CD14-positive monocyte (primary cell): ENCODE results near the gene FAM3A. TPM values are rescaled to one million over a fixed set of nuclear protein-coding genes. Genes with fewer than 3 reads are reported as not detected.

ENCODE experiments used
- DNase-seq, 3 donors: peaks; one replicate each; pipeline ENCODE4 v3.0.0-alpha.2; 2011 to 2022
- H2AFZ ChIP-seq: 2 replicates; pipeline ENCODE4 v1.6.0; 2012; ENCODE audit warnings: mild to moderate bottlenecking, low read depth, low read length, inconsistent platforms; ENCODE audit not compliant: insufficient read depth, poor library complexity, severe bottlenecking
- H3K27ac ChIP-seq, 2 donors: 1 replicate in 1 of 2; 2 replicates in 1 of 2; pipeline ENCODE4 v1.5.1; 2012 to 2013; ENCODE audit warnings: low read length in 2 of 2, control low read depth in 1 of 2, inconsistent platforms in 1 of 2, low read depth in 1 of 2, mild to moderate bottlenecking in 1 of 2
- H3K27me3 ChIP-seq, 2 donors: one replicate each; pipeline versions ENCODE4 v1.6.0 to v1.6.1; 2011 to 2013; ENCODE audit warnings: low read length in 2 of 2; ENCODE audit not compliant: control insufficient read depth in 2 of 2, insufficient read depth in 2 of 2
- H3K36me3 ChIP-seq, 2 donors: replicated peaks in 1 of 2; 1 replicate in 1 of 2; 2 replicates in 1 of 2; pipeline versions ENCODE4 v1.5.1 to v1.6.1; 2012 to 2013; ENCODE audit warnings: low read length in 2 of 2, control low read depth in 1 of 2, inconsistent platforms in 1 of 2, mild to moderate bottlenecking in 1 of 2; ENCODE audit not compliant: insufficient read depth in 2 of 2, control insufficient read depth in 1 of 2
- H3K4me1 ChIP-seq, 2 donors: 1 replicate in 1 of 2; 2 replicates in 1 of 2; pipeline versions ENCODE4 v1.5.1 to v1.6.1; 2012 to 2013; ENCODE audit warnings: low read length in 2 of 2, control low read depth in 1 of 2, inconsistent platforms in 1 of 2, mild to moderate bottlenecking in 1 of 2, moderate library complexity in 1 of 2; ENCODE audit not compliant: insufficient read depth in 2 of 2, control insufficient read depth in 1 of 2
- H3K4me2 ChIP-seq: replicated peaks from 2 replicates; pipeline ENCODE3; 2012; ENCODE audit warnings: low read length, moderate library complexity, mild to moderate bottlenecking; ENCODE audit not compliant: poor library complexity, severe bottlenecking; ENCODE audit errors: extremely low read depth
- H3K4me3 ChIP-seq, 3 experiments: fragments of 200-600 bp in 1 of 3; sonication (generic) in 1 of 3; replicated peaks in 1 of 3; 1 replicate in 2 of 3; 2 replicates in 1 of 3; pipeline ENCODE4 v1.5.1; 2011 to 2013; ENCODE audit warnings: low read length in 3 of 3, mild to moderate bottlenecking in 3 of 3, control low read depth in 2 of 3, low read depth in 2 of 3, inconsistent platforms in 1 of 3, moderate library complexity in 1 of 3
- H3K79me2 ChIP-seq: 2 replicates; pipeline ENCODE4 v1.6.0; 2012; ENCODE audit warnings: mild to moderate bottlenecking, control low read depth, inconsistent platforms, low read length, moderate library complexity; ENCODE audit not compliant: insufficient read depth
- H3K9ac ChIP-seq: 2 replicates; pipeline ENCODE4 v1.6.0; 2017; ENCODE audit warnings: low read length, mild to moderate bottlenecking; ENCODE audit not compliant: insufficient read depth, poor library complexity, severe bottlenecking
- H3K9me3 ChIP-seq, 2 donors: replicated peaks in 1 of 2; 1 replicate in 1 of 2; 2 replicates in 1 of 2; pipeline versions ENCODE4 v1.5.1 to v1.6.1; 2012 to 2013; ENCODE audit warnings: low read length in 2 of 2, control low read depth in 1 of 2; ENCODE audit not compliant: control insufficient read depth in 1 of 2, insufficient read depth in 1 of 2
- H4K20me1 ChIP-seq: 2 replicates; pipeline ENCODE4 v1.6.0; 2012; ENCODE audit warnings: mild to moderate bottlenecking, low read length, control low read depth, moderate library complexity; ENCODE audit not compliant: insufficient read depth
- H3K27ac Mint-ChIP-seq, 7 donors: one replicate each; pipeline ENCODE4 v1.8.0; 2020; ENCODE audit warnings: mild to moderate bottlenecking in 7 of 7, mixed read lengths in 7 of 7, moderate library complexity in 6 of 7, inconsistent platforms in 2 of 7
- H3K27me3 Mint-ChIP-seq, 3 donors: one replicate each; pipeline ENCODE4 v1.8.0; 2021 to 2022; ENCODE audit warnings: low read depth in 3 of 3, mild to moderate bottlenecking in 3 of 3, mixed read lengths in 3 of 3, moderate library complexity in 3 of 3, inconsistent platforms in 1 of 3
- H3K36me3 Mint-ChIP-seq, 2 donors: one replicate each; pipeline ENCODE4 v1.8.0; 2020; ENCODE audit warnings: mixed read lengths in 2 of 2, inconsistent platforms in 1 of 2, mild to moderate bottlenecking in 1 of 2
- H3K4me1 Mint-ChIP-seq: one replicate; pipeline ENCODE4 v1.8.0; 2020; ENCODE audit warnings: mild to moderate bottlenecking, mixed read lengths
- H3K4me3 Mint-ChIP-seq, 2 donors: one replicate each; pipeline ENCODE4 v1.8.0; 2020; ENCODE audit warnings: mild to moderate bottlenecking in 2 of 2, mixed read lengths in 2 of 2, moderate library complexity in 1 of 2
- H3K9me3 Mint-ChIP-seq, 7 donors: one replicate each; pipeline ENCODE4 v1.8.0; 2020 to 2022; ENCODE audit warnings: mixed read lengths in 7 of 7, mild to moderate bottlenecking in 6 of 7, moderate library complexity in 6 of 7, inconsistent platforms in 2 of 7
- CTCF ChIP-seq: fragments of 200-600 bp; IDR thresholded peaks from one replicate; pipeline ENCODE4 v1.8.0; 2022; ENCODE audit warnings: antibody characterized with exemption, mild to moderate bottlenecking
- WGBS: methylation state at CpG from one replicate; pipeline ENCODE4 v1.1.5; 2013; ENCODE audit warnings: missing lambda C conversion rate; ENCODE audit not compliant: insufficient coverage; 5-methylcytosine and 5-hydroxymethylcytosine counted together
- intact Hi-C, 2 donors: fragments of 100-400 bp; cut with micrococcal nuclease; formaldehyde crosslinking; loops; one replicate each; pipeline versions ENCODE4 v1.15.0 to v1.15.1; 2023
- polyA plus RNA-seq, 3 donors: library from polyadenylated mRNA; depleted of rRNA in 1 of 3; unstranded in 2 of 3; stranded (reverse) in 1 of 3; fragments of 300-500 nt in 2 of 3; fragments of >200 nt in 1 of 3; fragmentation: Illumina TruSeq in 2 of 3; gene quantifications; 1 replicate in 2 of 3; 2 replicates in 1 of 3; pipeline ENCODE4 v1.2.3, GENCODE V29; 2012 to 2021

FAM3A gene
- polyA plus RNA-seq, 3 donors: 14.5 to 26.5 (median 16.3) TPM

GRCh38 chrX:154515090-154515965, 704 bp downstream of the FAM3A start:
- no peak for TF ChIP-seq CTCF
- Histone ChIP-seq H3K4me2 (peak overlapping the region; percentile 75), H3K9ac (peak overlapping the region; percentile 80), H3K9me3 (peaks cover 0 to 10% of the 10 kb centered on the region in 2 donors), H3K27ac (peak overlapping the region; percentile 67 to 77), H3K4me1 (peaks cover 13 to 14% of the 10 kb centered on the region in 2 donors), H4K20me1 (no peaks in the 10 kb centered on the region), H3K79me2 (peaks cover 3% of the 10 kb centered on the region), H3K4me3 (peak overlapping the region; percentile 61 to 81 (median 65)), H3K36me3 (no peaks in the 10 kb centered on the region), H3K27me3 (no peaks in the 10 kb centered on the region), H2AFZ (peak overlapping the region; percentile 61)
- peaks cover 8% of the 10 kb centered on the region in 2 donors for H3K36me3 Mint-ChIP-seq
- WGBS: 5% methylated on average over 12 of the region's 34 CpGs
- no peak for DNase-seq
- peak overlapping the region; percentile 81 to 88 for H3K4me3 Mint-ChIP-seq
- peaks cover 11% of the 10 kb centered on the region for H3K4me1 Mint-ChIP-seq
- H3K9me3 Mint-ChIP-seq: peaks cover 0 to 26% (median 7%) of the 10 kb centered on the region in 7 donors
- peak overlapping the region; percentile 75 to 89 (median 88) for H3K27ac Mint-ChIP-seq
- H3K27me3 Mint-ChIP-seq: peaks cover 0 to 8% (median 0%) of the 10 kb centered on the region in 3 donors
- intact Hi-C loops: loop anchor here in 1 of 2 donors (5.0 kb wide), 1 partner anchor 108 kb away; the partner anchor contains the start of gene DNASE1L1

DNA sequence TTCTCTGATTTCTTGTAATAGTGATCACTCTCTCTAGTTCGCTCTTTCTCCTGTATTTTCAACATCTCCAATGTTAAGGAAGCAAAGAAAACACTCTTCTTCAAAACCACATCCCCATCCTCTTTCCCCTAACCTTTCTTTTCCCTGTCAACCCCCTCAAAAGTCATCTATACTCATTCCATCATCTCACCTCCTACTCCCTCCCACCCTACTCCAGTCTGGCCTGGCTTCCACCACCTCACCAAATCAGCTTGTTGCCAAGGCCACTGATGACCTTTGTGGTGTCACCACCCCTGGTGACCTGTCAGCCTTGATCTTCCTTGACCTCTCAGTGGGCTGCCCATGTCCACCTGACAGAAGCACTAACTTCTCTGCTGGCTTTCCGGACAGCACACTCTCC, 2.3 kb downstream of the FAM3A start:
- Histone ChIP-seq H3K27ac (no peak overlapping the region), H3K4me2 (no peak overlapping the region), H3K4me3 (no peak overlapping the region), H3K4me1 (peaks cover 13 to 14% of the 10 kb centered on the region in 2 donors), H4K20me1 (no peaks in the 10 kb centered on the region), H3K9ac (no peak overlapping the region), H3K27me3 (no peaks in the 10 kb centered on the region), H3K79me2 (peaks cover 3% of the 10 kb centered on the region), H2AFZ (no peak overlapping the region), H3K36me3 (peaks cover 0 to 13% of the 10 kb centered on the region in 2 donors), H3K9me3 (peaks cover 0 to 10% of the 10 kb centered on the region in 2 donors)
- Mint-ChIP-seq H3K27ac (peak overlapping the region in 2 of 7 donors; percentile 7 to 81), H3K36me3 (peaks cover 19 to 20% of the 10 kb centered on the region in 2 donors), H3K4me1 (peaks cover 11% of the 10 kb centered on the region), H3K27me3 (peaks cover 0 to 10% (median 0%) of the 10 kb centered on the region in 3 donors), H3K4me3 (no peak overlapping the region), H3K9me3 (peaks cover 0 to 35% (median 13%) of the 10 kb centered on the region in 7 donors)
- no peak for DNase-seq
- intact Hi-C loops: no loop called here
- no peak for TF ChIP-seq CTCF
- WGBS: 100% methylated on average over 2 of the region's 2 CpGs
